SK-N-SH (cell line): Measurements from ENCODE around the gene PTPRG. TPM values are rescaled to one million over a fixed set of nuclear protein-coding genes. Genes with fewer than 3 reads are reported as not detected.

Experiments used
- CTCF ChIA-PET: fragments of 300-600, 350-600 bp; formaldehyde crosslinking; extraction: SDS; loops from one replicate; lab custom pipeline; 2021; lab: Yijun Ruan, JAX
- POLR2A ChIA-PET: fragments of 350-600 bp; sonication (Branson Sonifier 250); formaldehyde crosslinking; extraction: SDS; loops from one replicate; lab custom pipeline; 2020; ENCODE audit warnings: antibody characterized with exemption, inconsistent platforms; lab: Yijun Ruan, JAX
- DNase-seq: peaks from one replicate; pipeline ENCODE4 v3.0.0; 2012
- H2AFZ ChIP-seq: fragments of 200-600 bp; sonication (generic); 2 replicates; pipeline ENCODE4 v1.8.1; 2016; ENCODE audit warnings: antibody characterized with exemption, mild to moderate bottlenecking, low read depth
- H3F3A ChIP-seq: fragments of 200-600 bp; sonication (generic); replicated peaks from 2 replicates; pipeline ENCODE3; 2016; ENCODE audit warnings: antibody characterized with exemption, mild to moderate bottlenecking; ENCODE audit not compliant: insufficient read depth
- H3K27ac ChIP-seq, 2 experiments: fragments of 200-500 bp in 1 of 2; fragments of 200-600 bp in 1 of 2; sonication (Bioruptor generic) in 1 of 2; sonication (generic), shearing (Covaris generic) in 1 of 2; 2 replicates each; pipeline versions ENCODE4 v1.5.1 to v1.6.1; 2014 to 2016; ENCODE audit warnings: low read depth in 2 of 2, inconsistent platforms in 1 of 2, low read length in 1 of 2, mild to moderate bottlenecking in 1 of 2, mixed read lengths in 1 of 2
- H3K27me3 ChIP-seq: fragments of 200-600 bp; sonication (generic), shearing (Covaris generic); 2 replicates; pipeline ENCODE4 v1.6.1; 2016; ENCODE audit warnings: mixed run types; ENCODE audit not compliant: insufficient read depth
- H3K36me3 ChIP-seq, 2 experiments: fragments of 200-500 bp in 1 of 2; fragments of 200-600 bp in 1 of 2; sonication (Bioruptor generic) in 1 of 2; sonication (generic) in 1 of 2; replicated peaks in 1 of 2; 2 replicates each; pipeline versions ENCODE3 to v1.5.1; 2014 to 2016; ENCODE audit warnings: low read length in 1 of 2, mild to moderate bottlenecking in 1 of 2; ENCODE audit not compliant: insufficient read depth in 2 of 2, control insufficient read depth in 1 of 2
- H3K4me1 ChIP-seq, 2 experiments: fragments of 200-500 bp in 1 of 2; fragments of 200-600 bp in 1 of 2; sonication (Bioruptor generic) in 1 of 2; sonication (generic), shearing (Covaris generic) in 1 of 2; 2 replicates each; pipeline versions ENCODE4 v1.5.1 to v1.6.1; 2014 to 2016; ENCODE audit warnings: low read depth in 1 of 2, low read length in 1 of 2, mixed run types in 1 of 2; ENCODE audit not compliant: insufficient read depth in 2 of 2, control insufficient read depth in 1 of 2
- H3K4me2 ChIP-seq: fragments of 200-600 bp; sonication (generic), shearing (Covaris generic); 2 replicates; pipeline ENCODE4 v1.6.1; 2017; ENCODE audit warnings: mixed run types
- H3K4me3 ChIP-seq, 2 experiments: fragments of 200-500 bp in 1 of 2; fragments of 200-600 bp in 1 of 2; sonication (Bioruptor generic) in 1 of 2; sonication (generic), shearing (Covaris generic) in 1 of 2; 2 replicates each; pipeline versions ENCODE4 v1.5.1 to v1.8.1; 2014 to 2016; ENCODE audit warnings: low read depth in 2 of 2, inconsistent platforms in 1 of 2, low read length in 1 of 2, mild to moderate bottlenecking in 1 of 2, mixed read lengths in 1 of 2, moderate library complexity in 1 of 2
- H3K79me2 ChIP-seq: fragments of 200-600 bp; sonication (generic); 2 replicates; pipeline ENCODE4 v1.8.1; 2017; ENCODE audit warnings: mild to moderate bottlenecking; ENCODE audit not compliant: insufficient read depth
- H3K9ac ChIP-seq: fragments of 200-600 bp; sonication (generic); 2 replicates; pipeline ENCODE4 v1.6.1; 2017; ENCODE audit warnings: mixed run types
- H3K9me2 ChIP-seq: fragments of 200-600 bp; sonication (generic); 2 replicates; pipeline ENCODE4 v1.6.1; 2017; ENCODE audit warnings: mixed run types
- H3K9me3 ChIP-seq: fragments of 200-600 bp; sonication (generic); 2 replicates; pipeline ENCODE4 v1.6.1; 2017; ENCODE audit warnings: mixed run types, mild to moderate bottlenecking, moderate library complexity
- H4K20me1 ChIP-seq: fragments of 200-600 bp; sonication (generic); 2 replicates; pipeline ENCODE4 v1.6.1; 2017; ENCODE audit warnings: mild to moderate bottlenecking, mixed run types; ENCODE audit not compliant: insufficient read depth
- CHD2 ChIP-seq: fragments of 150-350 bp; IDR thresholded peaks from 2 replicates; pipeline ENCODE4 v1.6.1; 2018; ENCODE audit warnings: low read length; ENCODE audit not compliant: partially characterized antibody
- ELF1 ChIP-seq: IDR thresholded peaks from 2 replicates; pipeline ENCODE4 v1.4.0; 2012
- EP300 ChIP-seq, 2 experiments: IDR thresholded peaks; 2 replicates each; pipeline versions ENCODE4 v1.4.0 to v1.6.1; 2012; ENCODE audit warnings: borderline replicate concordance in 1 of 2, low read depth in 1 of 2, low read length in 1 of 2
- EZH2phosphoT487 ChIP-seq: fragments of 200-600 bp; sonication (generic); IDR thresholded peaks from 2 replicates; pipeline ENCODE4 v1.6.1; 2017; ENCODE audit warnings: low read depth, mixed run types, mild to moderate bottlenecking, antibody characterized with exemption, moderate library complexity, borderline replicate concordance
- FOSL2 ChIP-seq: IDR thresholded peaks from 2 replicates; pipeline ENCODE4 v1.4.0; 2012; ENCODE audit warnings: low read depth, mild to moderate bottlenecking, moderate library complexity, borderline replicate concordance
- FOXJ3 ChIP-seq: sonication (generic); formaldehyde crosslinking; IDR thresholded peaks from 2 replicates; pipeline ENCODE4 v1.5.1; 2020; ENCODE audit warnings: mild to moderate bottlenecking, missing genetic modification reagents
- FOXM1 ChIP-seq: IDR thresholded peaks from 2 replicates; pipeline ENCODE4 v1.4.0; 2012; ENCODE audit warnings: low read depth, mild to moderate bottlenecking
- GATA2 ChIP-seq: sonication (generic); formaldehyde crosslinking; IDR thresholded peaks from 2 replicates; pipeline ENCODE4 v1.5.0; 2020; ENCODE audit warnings: mild to moderate bottlenecking, missing genetic modification reagents
- JUND ChIP-seq: IDR thresholded peaks from 2 replicates; pipeline ENCODE4 v1.4.0; 2012
- MEF2A ChIP-seq: IDR thresholded peaks from 2 replicates; pipeline ENCODE4 v1.4.0; 2012; ENCODE audit warnings: low read depth, borderline replicate concordance
- MXI1 ChIP-seq: IDR thresholded peaks from 2 replicates; pipeline ENCODE4 v1.6.1; 2012; ENCODE audit warnings: mild to moderate bottlenecking, low read depth, low read length, improper control_type of control experiment
- NFIC ChIP-seq: IDR thresholded peaks from 2 replicates; pipeline ENCODE4 v1.4.0; 2012; ENCODE audit warnings: borderline replicate concordance
- RAD21 ChIP-seq: IDR thresholded peaks from 2 replicates; pipeline ENCODE4 v1.6.1; 2012; ENCODE audit warnings: mild to moderate bottlenecking, low read length
- RFX5 ChIP-seq: IDR thresholded peaks from 2 replicates; pipeline ENCODE4 v1.6.1; 2012; ENCODE audit warnings: mild to moderate bottlenecking, improper control_type of control experiment, low read length
- SIN3A ChIP-seq: IDR thresholded peaks from 2 replicates; pipeline ENCODE4 v1.6.1; 2012; ENCODE audit warnings: low read depth, mild to moderate bottlenecking, low read length, moderate library complexity, borderline replicate concordance
- TCF12 ChIP-seq: IDR thresholded peaks from 2 replicates; pipeline ENCODE4 v1.4.0; 2012
- TEAD4 ChIP-seq: IDR thresholded peaks from 2 replicates; pipeline ENCODE4 v1.4.0; 2012; ENCODE audit warnings: mild to moderate bottlenecking, borderline replicate concordance; ENCODE audit not compliant: insufficient read depth
- YY1 ChIP-seq: IDR thresholded peaks from 2 replicates; pipeline ENCODE4 v1.4.0; 2012; ENCODE audit warnings: low read depth, mild to moderate bottlenecking
- WGBS: methylation state at CpG from one replicate; pipeline ENCODE4 v1.1.6; 2017; ENCODE audit warnings: low lambda C conversion rate; 5-methylcytosine and 5-hydroxymethylcytosine counted together
- polyA plus RNA-seq, 3 experiments: library from polyadenylated mRNA; depleted of rRNA; stranded (reverse); fragments of >200 nt; gene quantifications; 2 replicates each; pipeline ENCODE4 v1.2.3, GENCODE V29; 2012
- TF ChIP-seq, protein P1 (sequence below): IDR thresholded peaks from 2 replicates; pipeline ENCODE4 v1.6.1; 2012; ENCODE audit warnings: mild to moderate bottlenecking, low read depth, low read length, moderate library complexity
- TF ChIP-seq, protein P2 (sequence below): IDR thresholded peaks from 2 replicates; pipeline ENCODE4 v1.4.0; 2012; ENCODE audit warnings: low read depth
- TF ChIP-seq, protein P3 (sequence below): IDR thresholded peaks from 2 replicates; pipeline ENCODE4 v1.4.0; 2012; ENCODE audit warnings: low read depth, borderline replicate concordance
- TF ChIP-seq, protein P4 (sequence below): fragments of 150-350 bp; IDR thresholded peaks from 2 replicates; pipeline ENCODE4 v1.6.1; 2016; ENCODE audit warnings: mild to moderate bottlenecking, low read depth, low read length
- TF ChIP-seq, protein P5 (sequence below): fragments of 150-350 bp; IDR thresholded peaks from 2 replicates; pipeline ENCODE4 v1.6.1; 2017; ENCODE audit warnings: antibody characterized with exemption, low read length, low read depth, borderline replicate concordance
- TF ChIP-seq, protein P6 (sequence below): IDR thresholded peaks from 2 replicates; pipeline ENCODE4 v1.4.0; 2012; ENCODE audit warnings: low read depth, borderline replicate concordance

PTPRG gene
- polyA plus RNA-seq, 1 of the 3 experiments (the other 2 are of a cell fraction) = 14.1 TPM

DNA sequence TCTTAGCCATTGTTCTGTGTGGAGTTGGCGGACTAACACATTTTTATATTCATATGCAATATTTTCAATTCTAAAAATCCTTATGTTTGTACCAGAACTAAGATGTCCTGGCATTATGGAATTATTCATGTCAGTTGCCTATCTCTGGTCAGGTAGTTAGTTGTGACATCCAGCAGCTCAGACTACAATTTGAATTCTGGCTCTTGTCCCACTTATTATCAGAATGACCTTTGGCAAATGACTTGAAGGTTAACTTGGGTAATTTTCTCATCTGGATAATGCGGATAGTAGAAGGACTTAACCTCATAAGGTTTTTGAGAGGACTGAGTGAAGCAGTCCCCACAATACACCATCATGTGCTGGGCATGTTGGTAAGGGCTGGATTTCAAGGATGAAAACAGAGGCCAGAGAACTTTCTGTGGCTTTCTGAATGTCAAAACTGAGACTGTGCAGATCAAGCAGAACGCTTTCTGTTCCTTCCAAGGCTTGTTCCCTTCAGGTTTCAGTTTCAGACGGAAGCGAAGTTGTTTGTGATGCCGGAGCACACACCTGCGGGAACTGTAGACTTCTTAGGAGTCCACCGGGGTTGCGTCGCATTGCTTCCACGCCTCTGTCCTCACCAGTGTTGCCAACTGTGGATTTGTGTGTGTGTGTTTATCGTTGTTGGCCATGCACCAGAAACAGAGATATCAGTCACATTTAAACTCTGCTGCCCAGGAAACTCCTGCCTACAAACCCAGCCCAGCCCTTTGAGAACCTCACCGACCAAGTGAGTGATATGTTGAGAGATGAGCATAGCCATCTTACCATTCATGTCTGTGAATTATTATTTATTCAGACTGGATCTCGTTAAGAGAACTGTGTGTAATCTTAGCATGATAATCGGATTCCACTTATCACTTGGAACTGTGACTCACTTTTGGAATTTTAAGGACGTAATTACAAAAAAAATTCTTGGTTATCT, 76.0 kb downstream of the PTPRG start:
- Histone ChIP-seq H3K4me2 (peak overlapping the region; percentile 68), H4K20me1 (no peaks in the 10 kb centered on the region), H3K9me2 (no peaks in the 10 kb centered on the region), H3K9me3 (0 out of 2 replicates have a peak, but pooled peaks cover 5% of the 10 kb centered on the region), H3F3A (peaks cover 24% of the 10 kb centered on the region), H3K27me3 (no peaks in the 10 kb centered on the region), H3K4me1 (peaks cover 7 to 9% of the 10 kb centered on the region in 2 experiments; a peak in 3 of 4 replicates), H3K27ac (peak overlapping the region; percentile 31 to 61), H2AFZ (no peak overlapping the region), H3K36me3 (peaks cover 0 to 5% of the 10 kb centered on the region in 2 experiments), H3K4me3 (no peak overlapping the region), H3K79me2 (peaks cover 62% of the 10 kb centered on the region), H3K9ac (no peak overlapping the region)
- DNase-seq = peak; percentile 15
- WGBS = 61% methylated on average over 16 of the region's 16 CpGs
- ChIA-PET CTCF (no interaction called here), POLR2A (no interaction called here)
- TF ChIP-seq, protein P1, sequence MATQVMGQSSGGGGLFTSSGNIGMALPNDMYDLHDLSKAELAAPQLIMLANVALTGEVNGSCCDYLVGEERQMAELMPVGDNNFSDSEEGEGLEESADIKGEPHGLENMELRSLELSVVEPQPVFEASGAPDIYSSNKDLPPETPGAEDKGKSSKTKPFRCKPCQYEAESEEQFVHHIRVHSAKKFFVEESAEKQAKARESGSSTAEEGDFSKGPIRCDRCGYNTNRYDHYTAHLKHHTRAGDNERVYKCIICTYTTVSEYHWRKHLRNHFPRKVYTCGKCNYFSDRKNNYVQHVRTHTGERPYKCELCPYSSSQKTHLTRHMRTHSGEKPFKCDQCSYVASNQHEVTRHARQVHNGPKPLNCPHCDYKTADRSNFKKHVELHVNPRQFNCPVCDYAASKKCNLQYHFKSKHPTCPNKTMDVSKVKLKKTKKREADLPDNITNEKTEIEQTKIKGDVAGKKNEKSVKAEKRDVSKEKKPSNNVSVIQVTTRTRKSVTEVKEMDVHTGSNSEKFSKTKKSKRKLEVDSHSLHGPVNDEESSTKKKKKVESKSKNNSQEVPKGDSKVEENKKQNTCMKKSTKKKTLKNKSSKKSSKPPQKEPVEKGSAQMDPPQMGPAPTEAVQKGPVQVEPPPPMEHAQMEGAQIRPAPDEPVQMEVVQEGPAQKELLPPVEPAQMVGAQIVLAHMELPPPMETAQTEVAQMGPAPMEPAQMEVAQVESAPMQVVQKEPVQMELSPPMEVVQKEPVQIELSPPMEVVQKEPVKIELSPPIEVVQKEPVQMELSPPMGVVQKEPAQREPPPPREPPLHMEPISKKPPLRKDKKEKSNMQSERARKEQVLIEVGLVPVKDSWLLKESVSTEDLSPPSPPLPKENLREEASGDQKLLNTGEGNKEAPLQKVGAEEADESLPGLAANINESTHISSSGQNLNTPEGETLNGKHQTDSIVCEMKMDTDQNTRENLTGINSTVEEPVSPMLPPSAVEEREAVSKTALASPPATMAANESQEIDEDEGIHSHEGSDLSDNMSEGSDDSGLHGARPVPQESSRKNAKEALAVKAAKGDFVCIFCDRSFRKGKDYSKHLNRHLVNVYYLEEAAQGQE = no peak
- TF ChIP-seq CHD2 (no peak), ELF1 (no peak), RAD21 (no peak), NFIC (no peak), RFX5 (no peak), YY1 (no peak), SIN3A (no peak), MXI1 (no peak), GATA2 (CRISPR knock-in tag) (no peak), EZH2phosphoT487 (no peak), FOXM1 (no peak), JUND (no peak), TEAD4 (no peak), EP300 (IDR thresholded peaks at IDR 0.05; ENCODE audit: borderline replicate concordance in 1 of 2, low read depth in 1 of 2, low read length in 1 of 2) (no peak; a peak in 1 of 4 replicates), TCF12 (peak; percentile 60), FOXJ3 (CRISPR knock-in tag) (no peak), FOSL2 (peak; percentile 21; the same call in 1 of the 2 replicates), MEF2A (no peak)
- TF ChIP-seq, protein P2, sequence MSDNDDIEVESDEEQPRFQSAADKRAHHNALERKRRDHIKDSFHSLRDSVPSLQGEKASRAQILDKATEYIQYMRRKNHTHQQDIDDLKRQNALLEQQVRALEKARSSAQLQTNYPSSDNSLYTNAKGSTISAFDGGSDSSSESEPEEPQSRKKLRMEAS = peak; percentile 25; the same call in 1 of the 2 replicates
- TF ChIP-seq, protein P3, sequence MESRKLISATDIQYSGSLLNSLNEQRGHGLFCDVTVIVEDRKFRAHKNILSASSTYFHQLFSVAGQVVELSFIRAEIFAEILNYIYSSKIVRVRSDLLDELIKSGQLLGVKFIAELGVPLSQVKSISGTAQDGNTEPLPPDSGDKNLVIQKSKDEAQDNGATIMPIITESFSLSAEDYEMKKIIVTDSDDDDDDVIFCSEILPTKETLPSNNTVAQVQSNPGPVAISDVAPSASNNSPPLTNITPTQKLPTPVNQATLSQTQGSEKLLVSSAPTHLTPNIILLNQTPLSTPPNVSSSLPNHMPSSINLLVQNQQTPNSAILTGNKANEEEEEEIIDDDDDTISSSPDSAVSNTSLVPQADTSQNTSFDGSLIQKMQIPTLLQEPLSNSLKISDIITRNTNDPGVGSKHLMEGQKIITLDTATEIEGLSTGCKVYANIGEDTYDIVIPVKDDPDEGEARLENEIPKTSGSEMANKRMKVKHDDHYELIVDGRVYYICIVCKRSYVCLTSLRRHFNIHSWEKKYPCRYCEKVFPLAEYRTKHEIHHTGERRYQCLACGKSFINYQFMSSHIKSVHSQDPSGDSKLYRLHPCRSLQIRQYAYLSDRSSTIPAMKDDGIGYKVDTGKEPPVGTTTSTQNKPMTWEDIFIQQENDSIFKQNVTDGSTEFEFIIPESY = no peak
- TF ChIP-seq, protein P4, sequence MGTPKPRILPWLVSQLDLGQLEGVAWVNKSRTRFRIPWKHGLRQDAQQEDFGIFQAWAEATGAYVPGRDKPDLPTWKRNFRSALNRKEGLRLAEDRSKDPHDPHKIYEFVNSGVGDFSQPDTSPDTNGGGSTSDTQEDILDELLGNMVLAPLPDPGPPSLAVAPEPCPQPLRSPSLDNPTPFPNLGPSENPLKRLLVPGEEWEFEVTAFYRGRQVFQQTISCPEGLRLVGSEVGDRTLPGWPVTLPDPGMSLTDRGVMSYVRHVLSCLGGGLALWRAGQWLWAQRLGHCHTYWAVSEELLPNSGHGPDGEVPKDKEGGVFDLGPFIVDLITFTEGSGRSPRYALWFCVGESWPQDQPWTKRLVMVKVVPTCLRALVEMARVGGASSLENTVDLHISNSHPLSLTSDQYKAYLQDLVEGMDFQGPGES = no peak
- TF ChIP-seq, protein P5, sequence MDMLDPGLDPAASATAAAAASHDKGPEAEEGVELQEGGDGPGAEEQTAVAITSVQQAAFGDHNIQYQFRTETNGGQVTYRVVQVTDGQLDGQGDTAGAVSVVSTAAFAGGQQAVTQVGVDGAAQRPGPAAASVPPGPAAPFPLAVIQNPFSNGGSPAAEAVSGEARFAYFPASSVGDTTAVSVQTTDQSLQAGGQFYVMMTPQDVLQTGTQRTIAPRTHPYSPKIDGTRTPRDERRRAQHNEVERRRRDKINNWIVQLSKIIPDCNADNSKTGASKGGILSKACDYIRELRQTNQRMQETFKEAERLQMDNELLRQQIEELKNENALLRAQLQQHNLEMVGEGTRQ = no peak
- TF ChIP-seq, protein P6, sequence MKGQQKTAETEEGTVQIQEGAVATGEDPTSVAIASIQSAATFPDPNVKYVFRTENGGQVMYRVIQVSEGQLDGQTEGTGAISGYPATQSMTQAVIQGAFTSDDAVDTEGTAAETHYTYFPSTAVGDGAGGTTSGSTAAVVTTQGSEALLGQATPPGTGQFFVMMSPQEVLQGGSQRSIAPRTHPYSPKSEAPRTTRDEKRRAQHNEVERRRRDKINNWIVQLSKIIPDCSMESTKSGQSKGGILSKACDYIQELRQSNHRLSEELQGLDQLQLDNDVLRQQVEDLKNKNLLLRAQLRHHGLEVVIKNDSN = no peak
